Measurements from ENCODE around the gene STRA6. TPM values are rescaled to one million over a fixed set of nuclear protein-coding genes. Genes with fewer than 3 reads are reported as not detected.

STRA6 gene
- total RNA-seq, 1 donor from 2014 or later = 158 TPM

GRCh38 chr15:74239051-74239705 is 36.6 kb upstream of the STRA6 start:
- peaks cover 30% of the 10 kb centered on the region for H3K4me1 Mint-ChIP-seq (ENCODE audit: unreplicated experiment)
- H3K27ac Mint-ChIP-seq = peak overlapping the region; percentile 43
- no peak for TF ChIP-seq CTCF (conservative IDR thresholded peaks at IDR 0.05)
- H3K27me3 Mint-ChIP-seq = peaks cover 9% of the 10 kb centered on the region
- DNase-seq (ENCODE audit: extremely low spot score, unreplicated experiment) = no peak
- no peaks in the 10 kb centered on the region for H3K9me3 Mint-ChIP-seq
- H3K36me3 Mint-ChIP-seq = no peaks in the 10 kb centered on the region
- no peak overlapping the region for H3K4me3 Mint-ChIP-seq

GRCh38 chr15:74235962-74236361 is 33.4 kb upstream of the STRA6 start, which contains the start of gene CCDC33:
TSS of gene CCDC33 (plus strand) at chr15:74236326. CDS start at chr15:74236720, 394 bp downstream.
- H3K4me3 Mint-ChIP-seq = no peak within 1 kb of the TSS
- no peaks in the 10 kb centered on the region for H3K9me3 Mint-ChIP-seq
- no peak for DNase-seq (ENCODE audit: extremely low spot score, unreplicated experiment)
- peaks cover 7% of the 10 kb centered on the region for H3K27me3 Mint-ChIP-seq
- no peaks in the 10 kb centered on the region for H3K36me3 Mint-ChIP-seq
- peaks cover 31% of the 10 kb centered on the region for H3K4me1 Mint-ChIP-seq (ENCODE audit: unreplicated experiment)
- TF ChIP-seq CTCF (conservative IDR thresholded peaks at IDR 0.05) = no peak
- peak within 1 kb of the TSS; percentile 40 for H3K27ac Mint-ChIP-seq

- Mint-ChIP-seq H3K27ac (no peak overlapping the region), H3K9me3 (no peaks in the 10 kb centered on the region), H3K4me3 (no peak overlapping the region), H3K4me1 (ENCODE audit: unreplicated experiment) (peaks cover 35% of the 10 kb centered on the region), H3K27me3 (peaks cover 8% of the 10 kb centered on the region), H3K36me3 (no peaks in the 10 kb centered on the region)
- no peak for DNase-seq (ENCODE audit: extremely low spot score, unreplicated experiment)
- no peak for TF ChIP-seq CTCF (conservative IDR thresholded peaks at IDR 0.05)
Measured at GRCh38 chr15:74234598-74234875, 31.9 kb upstream of the STRA6 start.

DNA sequence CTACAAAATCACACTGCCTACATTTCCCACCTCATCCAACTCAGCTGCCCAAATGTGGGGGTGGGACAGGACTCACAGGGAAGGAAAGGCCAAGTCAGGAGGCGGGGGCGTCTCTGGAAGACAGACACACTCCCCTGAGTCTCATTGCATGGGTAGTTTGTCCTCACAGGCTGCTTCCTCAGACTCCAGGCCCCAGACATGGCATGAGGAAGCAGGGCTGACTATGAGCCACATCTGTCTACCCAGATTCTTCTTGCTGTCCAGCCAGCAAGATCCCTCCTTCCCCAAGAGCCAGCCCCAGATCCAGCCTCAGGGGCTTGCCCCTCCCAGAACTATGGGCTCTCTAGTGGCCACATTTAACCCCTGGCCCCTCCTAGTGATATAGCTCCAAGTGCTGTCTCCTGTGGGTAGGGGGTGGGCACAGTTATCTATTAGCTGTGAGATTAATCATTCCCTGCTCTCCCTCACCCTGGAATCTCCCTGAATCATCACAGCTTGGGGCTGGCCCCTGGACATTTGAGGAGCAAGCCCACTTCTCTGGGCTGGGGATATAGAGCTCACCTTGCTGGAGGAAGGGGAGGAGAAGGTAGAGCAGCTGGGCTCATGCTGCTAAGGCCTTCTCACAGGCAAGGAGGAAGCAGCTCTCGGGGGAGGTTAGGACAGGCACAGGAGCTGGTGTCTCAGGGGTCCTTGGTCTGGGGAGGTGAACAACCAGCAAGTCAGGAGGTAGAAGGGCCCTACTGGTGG is 31.4 kb upstream of the STRA6 start:
- peaks cover 10% of the 10 kb centered on the region for H3K27me3 Mint-ChIP-seq
- H3K4me1 Mint-ChIP-seq (ENCODE audit: unreplicated experiment) = peaks cover 37% of the 10 kb centered on the region
- no peak overlapping the region for H3K27ac Mint-ChIP-seq
- H3K9me3 Mint-ChIP-seq = no peaks in the 10 kb centered on the region
- H3K36me3 Mint-ChIP-seq = no peaks in the 10 kb centered on the region
- TF ChIP-seq CTCF (conservative IDR thresholded peaks at IDR 0.05) = no peak
- H3K4me3 Mint-ChIP-seq = no peak overlapping the region
- no peak for DNase-seq (ENCODE audit: extremely low spot score, unreplicated experiment)

- peaks cover 37% of the 10 kb centered on the region for H3K4me1 Mint-ChIP-seq (ENCODE audit: unreplicated experiment)
- H3K27ac Mint-ChIP-seq = no peak overlapping the region
- DNase-seq (ENCODE audit: extremely low spot score, unreplicated experiment) = no peak
- H3K9me3 Mint-ChIP-seq = no peaks in the 10 kb centered on the region
- H3K27me3 Mint-ChIP-seq = peaks cover 10% of the 10 kb centered on the region
- no peak overlapping the region for H3K4me3 Mint-ChIP-seq
- TF ChIP-seq CTCF (conservative IDR thresholded peaks at IDR 0.05) = no peak
- H3K36me3 Mint-ChIP-seq = no peaks in the 10 kb centered on the region
Measured at GRCh38 chr15:74233373-74233772, 30.8 kb upstream of the STRA6 start.
